KMS-11 (cell line): ENCODE results near the gene CCDC33.

Experiments
- H2AFZ ChIP-seq: fragments of 200-600 bp; sonication (generic); 2 replicates; pipeline ENCODE4 v1.6.1; 2016; ENCODE audit warnings: antibody characterized with exemption, mixed run types, low read depth
- H3K27ac ChIP-seq: fragments of 200-600 bp; sonication (generic); 2 replicates; pipeline ENCODE4 v1.6.1; 2016; ENCODE audit warnings: mild to moderate bottlenecking, mixed run types
- H3K27me3 ChIP-seq: fragments of 200-600 bp; sonication (generic); 2 replicates; pipeline ENCODE4 v1.6.1; 2017; ENCODE audit warnings: mild to moderate bottlenecking, low read depth, mixed run types, moderate library complexity; ENCODE audit not compliant: insufficient read depth
- H3K36me3 ChIP-seq: fragments of 200-600 bp; sonication (generic); 2 replicates; pipeline ENCODE4 v1.6.1; 2017; ENCODE audit warnings: mild to moderate bottlenecking, mixed run types; ENCODE audit not compliant: insufficient read depth
- H3K4me1 ChIP-seq: fragments of 200-600 bp; sonication (generic); 2 replicates; pipeline ENCODE4 v1.6.1; 2016; ENCODE audit warnings: mild to moderate bottlenecking, low read depth, mixed run types; ENCODE audit not compliant: poor library complexity, severe bottlenecking
- H3K4me2 ChIP-seq: fragments of 200-600 bp; sonication (generic); 2 replicates; pipeline ENCODE4 v1.7.0; 2016; ENCODE audit warnings: mild to moderate bottlenecking, mixed run types
- H3K4me3 ChIP-seq: fragments of 200-600 bp; sonication (generic); IDR thresholded peaks from 2 replicates; pipeline ENCODE4 v1.6.1; 2017; ENCODE audit warnings: low read depth, low read length, mixed read lengths; ENCODE audit not compliant: insufficient read depth
- H3K79me2 ChIP-seq: fragments of 200-600 bp; sonication (generic); 2 replicates; pipeline ENCODE4 v1.6.1; 2016; ENCODE audit warnings: low read depth, mixed run types; ENCODE audit not compliant: insufficient read depth
- H3K9ac ChIP-seq: fragments of 200-600 bp; sonication (generic); 2 replicates; pipeline ENCODE4 v1.6.1; 2016; ENCODE audit warnings: mild to moderate bottlenecking, mixed run types
- H4K20me1 ChIP-seq: fragments of 200-600 bp; sonication (generic); 2 replicates; pipeline ENCODE4 v1.6.1; 2016; ENCODE audit warnings: mild to moderate bottlenecking, mixed run types; ENCODE audit not compliant: insufficient read depth
- TF ChIP-seq, protein P1 (sequence below): fragments of 200-600 bp; sonication (generic); conservative IDR thresholded peaks from 2 replicates; pipeline ENCODE4 v1.6.1; 2017; ENCODE audit warnings: low read depth, mild to moderate bottlenecking, antibody characterized with exemption, low read length, moderate library complexity, mixed read lengths

CCDC33 gene

DNA sequence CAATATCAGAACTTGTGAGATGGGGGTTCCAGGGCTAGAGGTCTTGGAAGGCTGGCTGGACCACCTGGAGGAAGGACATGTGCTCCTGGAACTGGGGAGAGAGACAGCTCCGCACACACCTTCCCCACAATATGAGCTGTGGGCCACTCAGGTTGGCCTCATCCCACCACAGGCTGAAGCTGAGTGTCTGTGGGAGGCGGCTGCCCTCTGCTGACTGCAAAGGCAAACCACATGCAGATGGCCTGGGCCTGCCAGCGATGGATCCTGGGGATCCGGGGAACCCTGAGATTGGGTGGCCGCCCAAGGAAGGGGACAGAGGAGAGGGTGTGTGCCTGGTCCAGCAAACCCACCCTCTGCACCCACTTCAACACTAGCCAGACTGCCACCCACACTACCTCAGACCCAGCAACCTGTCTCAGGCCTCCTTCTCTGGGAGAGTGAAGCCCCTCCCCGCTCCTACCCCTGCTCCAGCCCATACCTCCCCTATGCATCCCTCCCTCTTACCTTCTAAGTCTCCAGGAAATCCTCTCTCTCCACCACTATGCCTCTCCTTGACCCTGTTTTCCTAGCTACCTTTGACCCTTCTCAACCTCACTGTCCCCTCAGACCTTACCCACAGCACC lies 86.5 kb downstream of the CCDC33 start:
- H3K27ac ChIP-seq: no peak overlapping the region
- H3K27me3 ChIP-seq: peaks cover 21% of the 10 kb centered on the region; the same call in 1 of the 2 replicates
- H3K4me2 ChIP-seq: no peak overlapping the region
- TF ChIP-seq, protein P1, sequence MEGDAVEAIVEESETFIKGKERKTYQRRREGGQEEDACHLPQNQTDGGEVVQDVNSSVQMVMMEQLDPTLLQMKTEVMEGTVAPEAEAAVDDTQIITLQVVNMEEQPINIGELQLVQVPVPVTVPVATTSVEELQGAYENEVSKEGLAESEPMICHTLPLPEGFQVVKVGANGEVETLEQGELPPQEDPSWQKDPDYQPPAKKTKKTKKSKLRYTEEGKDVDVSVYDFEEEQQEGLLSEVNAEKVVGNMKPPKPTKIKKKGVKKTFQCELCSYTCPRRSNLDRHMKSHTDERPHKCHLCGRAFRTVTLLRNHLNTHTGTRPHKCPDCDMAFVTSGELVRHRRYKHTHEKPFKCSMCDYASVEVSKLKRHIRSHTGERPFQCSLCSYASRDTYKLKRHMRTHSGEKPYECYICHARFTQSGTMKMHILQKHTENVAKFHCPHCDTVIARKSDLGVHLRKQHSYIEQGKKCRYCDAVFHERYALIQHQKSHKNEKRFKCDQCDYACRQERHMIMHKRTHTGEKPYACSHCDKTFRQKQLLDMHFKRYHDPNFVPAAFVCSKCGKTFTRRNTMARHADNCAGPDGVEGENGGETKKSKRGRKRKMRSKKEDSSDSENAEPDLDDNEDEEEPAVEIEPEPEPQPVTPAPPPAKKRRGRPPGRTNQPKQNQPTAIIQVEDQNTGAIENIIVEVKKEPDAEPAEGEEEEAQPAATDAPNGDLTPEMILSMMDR: peak; percentile 82
- H3K79me2 ChIP-seq: no peaks in the 10 kb centered on the region
- H2AFZ ChIP-seq: no peak overlapping the region
- H3K9ac ChIP-seq: no peak overlapping the region
- no peaks in the 10 kb centered on the region for H3K36me3 ChIP-seq
- no peaks in the 10 kb centered on the region for H4K20me1 ChIP-seq
- no peak overlapping the region for H3K4me3 ChIP-seq
- no peaks in the 10 kb centered on the region for H3K4me1 ChIP-seq

DNA sequence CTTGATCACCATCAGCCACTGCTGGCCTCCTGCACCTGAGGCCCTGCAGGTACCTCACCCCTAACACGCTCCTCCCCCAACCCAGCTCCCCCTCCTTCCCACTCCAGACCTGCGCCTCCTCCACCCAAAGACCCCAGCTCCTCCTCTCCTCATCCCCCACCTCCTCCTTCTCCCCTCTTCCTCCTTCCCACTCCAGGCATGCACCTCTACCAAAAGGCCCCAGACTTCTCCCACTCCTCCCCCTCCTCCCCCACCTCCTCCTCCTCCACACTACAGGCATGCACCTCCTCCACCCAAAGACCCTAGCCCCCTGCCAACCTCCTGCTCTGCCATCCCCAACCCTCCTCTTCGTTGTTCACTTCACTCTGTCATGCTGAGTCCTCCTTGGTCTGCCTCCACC lies 88.6 kb downstream of the CCDC33 start:
- TF ChIP-seq, protein P1: no peak
- Histone ChIP-seq H3K79me2 (no peaks in the 10 kb centered on the region), H3K27me3 (peaks cover 31% of the 10 kb centered on the region; the same call in 1 of the 2 replicates), H4K20me1 (no peaks in the 10 kb centered on the region), H3K4me1 (no peaks in the 10 kb centered on the region), H3K27ac (no peak overlapping the region), H3K4me3 (no peak overlapping the region), H3K36me3 (no peaks in the 10 kb centered on the region), H3K9ac (no peak overlapping the region), H3K4me2 (no peak overlapping the region), H2AFZ (no peak overlapping the region)

DNA sequence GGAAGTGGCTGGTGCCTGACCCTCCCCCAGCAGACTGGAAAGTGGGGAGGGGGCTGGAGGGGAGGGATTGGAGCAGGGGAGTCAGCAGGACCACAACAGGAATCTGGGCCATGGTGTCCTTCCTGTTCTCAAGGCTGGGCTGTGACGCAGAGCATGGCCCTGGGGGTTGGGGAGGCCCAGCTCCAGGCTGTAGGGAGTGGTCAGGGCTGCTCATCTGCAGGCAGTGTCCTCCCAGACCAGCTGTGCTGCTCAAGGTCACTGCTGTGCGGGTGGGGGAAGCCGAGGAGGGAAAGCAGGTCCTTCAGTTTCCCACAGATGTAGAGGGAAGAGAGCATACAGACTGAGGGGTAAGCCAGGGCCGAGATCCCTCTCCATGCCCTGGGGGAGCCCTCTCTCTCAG lies 90.6 kb downstream of the CCDC33 start:
- Histone ChIP-seq H3K79me2 (no peaks in the 10 kb centered on the region), H3K4me2 (no peak overlapping the region)

DNA sequence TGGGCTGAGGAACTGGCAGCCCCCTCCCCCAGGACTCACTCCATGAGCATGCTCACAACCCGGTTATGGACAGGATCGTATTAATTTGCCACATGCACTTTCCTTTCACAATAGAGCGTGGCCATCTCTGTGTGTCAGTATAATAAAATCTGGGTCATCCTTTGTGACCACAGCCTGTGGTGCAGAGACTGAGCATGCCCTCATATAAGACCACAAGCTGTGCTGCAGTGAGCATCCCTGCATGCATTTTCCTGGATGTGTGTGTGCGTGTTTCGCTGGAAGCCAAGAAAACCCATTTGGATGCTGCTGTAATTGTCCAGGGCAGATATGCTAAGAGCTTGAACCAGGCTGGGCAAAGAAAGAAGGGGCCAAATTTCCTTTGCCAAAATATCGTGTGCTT lies 91.6 kb downstream of the CCDC33 start:
- no peaks in the 10 kb centered on the region for H3K36me3 ChIP-seq
- H4K20me1 ChIP-seq: no peaks in the 10 kb centered on the region
- TF ChIP-seq, protein P1: no peak
- H2AFZ ChIP-seq: no peak overlapping the region
- H3K4me3 ChIP-seq: no peak overlapping the region
- no peaks in the 10 kb centered on the region for H3K4me1 ChIP-seq
- no peak overlapping the region for H3K9ac ChIP-seq
- H3K27me3 ChIP-seq: peaks cover 53% of the 10 kb centered on the region; the same call in 1 of the 2 replicates
- no peak overlapping the region for H3K4me2 ChIP-seq
- H3K79me2 ChIP-seq: no peaks in the 10 kb centered on the region
- no peak overlapping the region for H3K27ac ChIP-seq

More for the DNA sequence above, 90.6 kb downstream of the CCDC33 start:
- peaks cover 45% of the 10 kb centered on the region; the same call in 1 of the 2 replicates for H3K27me3 ChIP-seq
- no peak overlapping the region for H3K4me3 ChIP-seq
- H3K9ac ChIP-seq: no peak overlapping the region
- no peak overlapping the region for H3K27ac ChIP-seq
- no peaks in the 10 kb centered on the region for H3K36me3 ChIP-seq
- H3K4me1 ChIP-seq: no peaks in the 10 kb centered on the region
- H4K20me1 ChIP-seq: no peaks in the 10 kb centered on the region
- TF ChIP-seq, protein P1: no peak
- H2AFZ ChIP-seq: no peak overlapping the region
